Middle frontal gyrus (tissue), 1 donor: ENCODE measurements around the gene GC.
A peak's percentile ranks its signal among the peaks of the same experiment; 100 is the strongest.
"Not testable (repeated sequence)": the region's sequence is repeated elsewhere in the genome, so short reads cannot be mapped to it uniquely, and the experiment has no call there.

Experiments
- DNase-seq: peaks from one replicate; pipeline ENCODE4 v3.0.0-alpha.2; 2015; ENCODE audit warnings: low spot score; ENCODE audit errors: extremely low spot score

Gene GC

DNA sequence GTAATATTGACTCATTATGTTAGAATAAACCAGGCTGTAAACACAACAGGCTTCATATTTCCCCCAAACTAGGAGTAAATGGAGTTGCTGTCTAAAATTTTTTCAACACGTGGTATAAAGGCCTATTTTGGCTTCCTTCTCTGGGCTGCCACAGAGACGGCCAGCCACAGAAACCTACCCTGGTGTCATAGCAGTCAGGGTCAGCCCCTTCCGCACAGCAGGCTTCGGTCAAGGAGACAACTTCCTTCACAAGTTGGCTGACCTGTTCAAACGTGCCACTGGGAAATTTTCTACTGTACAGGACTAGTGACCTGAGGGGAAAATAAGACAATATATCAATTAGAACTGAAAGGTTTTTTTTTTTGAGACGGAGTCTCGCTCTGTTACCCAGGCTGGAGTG is 15.8 kb downstream of the GC start:
- DNase-seq: no peak

DNA sequence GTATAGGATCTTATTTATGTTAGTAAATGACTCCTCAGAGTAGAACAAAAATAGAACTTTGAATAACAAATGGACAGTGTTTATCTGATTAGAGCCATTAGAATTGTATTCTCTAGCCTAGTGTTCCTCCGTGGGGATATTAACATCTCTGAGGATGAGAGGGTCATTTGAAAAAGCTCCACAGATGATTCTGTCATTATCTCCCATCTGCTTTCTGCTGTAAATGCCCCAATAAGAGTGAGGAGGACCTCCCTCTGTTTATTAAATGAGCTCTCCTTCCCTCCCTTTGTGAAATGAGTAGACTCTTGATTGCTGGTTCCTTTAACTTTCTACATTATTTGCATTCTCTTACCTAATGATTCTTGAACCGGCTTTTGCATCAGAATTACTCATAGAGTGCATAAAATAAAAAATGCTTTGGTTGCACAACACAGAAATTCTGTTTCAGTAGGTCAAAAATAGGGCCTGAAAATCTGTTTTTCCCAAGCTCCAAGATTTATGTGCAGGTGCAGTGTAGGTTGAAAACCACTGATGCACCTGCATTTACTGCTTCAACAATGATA is 18.0 kb downstream of the GC start:
- no peak for DNase-seq

DNA sequence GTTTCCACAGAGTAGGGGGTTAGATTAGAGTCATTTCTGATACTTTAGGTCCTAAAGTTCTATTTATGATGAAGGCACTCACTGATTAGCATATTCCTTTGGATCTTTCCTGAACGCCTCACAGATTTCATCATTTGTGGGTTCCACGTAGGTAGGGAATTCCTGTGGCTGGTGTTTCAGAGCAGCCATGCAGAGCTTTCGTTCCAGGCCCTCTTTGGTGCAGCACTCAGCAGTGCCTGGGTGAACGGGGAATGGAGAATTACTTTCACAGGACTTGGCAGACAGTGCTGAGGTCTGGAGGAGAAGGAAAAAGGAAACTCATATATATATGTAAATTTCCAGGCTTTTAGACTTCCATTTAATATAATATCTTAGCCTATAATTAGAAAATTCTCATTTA is 18.5 kb downstream of the GC start:
- DNase-seq: no peak

DNA sequence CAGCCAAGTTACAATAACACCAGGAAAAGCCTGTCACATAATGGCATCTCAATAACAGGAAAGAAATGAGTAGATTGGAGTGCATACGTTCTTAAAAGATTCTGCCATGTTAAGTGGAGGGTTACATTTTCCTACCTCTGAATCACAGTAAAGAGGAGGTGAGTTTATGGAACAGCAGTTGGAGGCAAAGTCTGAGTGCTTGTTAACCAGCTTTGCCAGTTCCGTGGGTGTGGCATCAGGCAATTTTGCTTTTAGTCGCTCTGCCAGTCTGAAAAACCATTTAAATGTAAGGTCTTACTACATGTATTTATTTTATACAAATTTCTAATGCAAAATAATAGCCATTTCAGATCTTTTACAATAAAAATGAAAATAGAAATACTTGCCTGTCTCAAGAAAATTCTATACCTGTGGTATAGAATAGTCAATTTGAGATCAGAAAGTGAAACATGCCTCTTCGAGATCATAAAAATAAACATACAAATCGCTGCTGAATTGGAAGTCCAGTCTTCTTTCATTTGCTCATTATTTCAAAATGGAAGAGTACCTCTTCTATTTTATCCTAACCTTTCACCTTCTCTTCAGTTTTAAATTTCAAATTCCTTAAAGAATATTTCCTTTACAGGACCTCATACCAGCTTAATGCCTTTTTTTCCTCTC is 31.4 kb downstream of the GC start:
- no peak for DNase-seq

DNA sequence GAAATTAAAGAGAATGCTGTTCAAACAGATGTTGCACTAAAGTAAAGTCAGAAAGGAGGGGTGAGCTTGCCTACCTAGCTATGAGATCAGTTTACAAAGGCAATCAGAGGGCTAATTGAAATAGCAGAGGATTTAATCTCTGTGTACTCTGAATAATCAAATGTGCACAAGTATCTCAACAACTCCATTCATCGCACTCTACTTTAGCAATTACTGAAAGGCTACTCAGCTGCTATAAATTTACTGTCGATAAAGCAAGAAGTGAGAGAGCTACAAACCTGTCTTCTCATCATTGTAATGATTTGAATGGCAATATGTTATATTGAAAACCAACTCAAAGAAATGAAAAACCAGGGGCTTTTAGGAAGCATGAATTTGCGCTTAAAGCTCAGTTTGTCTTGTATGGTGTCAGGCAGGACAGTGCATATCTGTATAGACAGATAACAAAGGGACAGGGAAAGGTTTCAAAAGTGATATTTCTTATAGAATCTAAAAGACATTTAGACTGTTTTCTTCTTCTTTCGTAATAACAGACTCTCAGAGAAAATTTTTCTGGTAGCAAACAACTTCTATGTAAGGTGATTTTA is 34.8 kb downstream of the GC start:
- no peak for DNase-seq

DNA sequence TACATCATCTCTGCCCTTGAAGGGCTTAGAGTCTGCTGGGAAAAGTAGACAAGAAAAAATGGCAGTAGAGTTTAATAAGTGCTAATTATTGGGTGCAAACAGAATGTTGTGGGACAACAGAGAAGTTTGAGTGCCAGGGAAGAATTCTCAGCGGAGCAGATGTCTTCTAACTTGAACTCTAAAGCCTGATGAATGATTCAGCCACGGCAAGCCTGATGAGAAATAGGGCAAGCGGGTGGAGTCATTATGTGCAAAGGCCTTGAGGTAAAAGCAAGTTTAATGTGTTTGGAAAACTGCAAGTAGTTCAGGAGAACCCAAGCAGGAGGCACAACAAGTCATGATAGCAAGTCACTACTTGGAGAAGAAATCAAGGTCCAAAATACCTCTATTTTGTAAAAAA is 37.5 kb downstream of the GC start:
- DNase-seq: no peak

DNA sequence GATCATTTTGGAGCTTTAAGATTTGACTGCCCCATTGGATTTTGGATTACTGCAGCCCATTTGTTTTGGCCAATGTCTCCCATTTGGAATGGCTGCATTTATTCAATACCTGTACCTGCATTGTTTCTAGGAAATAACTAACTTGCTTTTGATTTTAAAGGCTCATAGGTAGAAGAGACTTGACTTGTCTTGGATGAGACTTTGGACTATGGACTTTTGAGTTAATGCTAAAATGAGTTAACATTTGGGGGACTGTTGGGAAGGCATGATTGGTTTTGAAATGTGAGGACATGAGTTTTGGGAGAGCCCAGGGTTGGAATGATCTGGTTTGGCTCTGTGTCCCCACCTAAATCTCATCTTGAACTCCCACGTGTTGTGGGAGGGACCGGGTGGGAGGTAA is 45.1 kb downstream of the GC start:
- DNase-seq: not testable (repeated sequence)

DNA sequence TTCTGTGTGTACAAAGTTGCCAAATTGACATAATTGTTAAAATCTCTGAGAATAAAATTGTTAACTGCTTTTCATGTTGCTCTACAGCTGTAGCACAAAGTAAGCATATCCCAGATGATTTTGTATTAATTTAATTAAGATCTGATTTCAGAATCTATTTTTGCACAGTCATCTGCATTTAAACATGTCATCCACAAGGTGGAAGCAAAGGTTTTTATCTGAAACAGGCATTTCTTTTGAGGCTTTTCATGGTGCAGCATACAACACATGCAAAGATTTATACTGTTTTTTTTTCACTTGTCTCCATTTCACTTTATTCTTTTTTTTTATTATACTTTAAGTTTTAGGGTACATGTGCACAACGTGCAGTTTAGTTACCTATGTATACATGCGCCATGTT is 51.2 kb downstream of the GC start:
- no peak for DNase-seq

DNA sequence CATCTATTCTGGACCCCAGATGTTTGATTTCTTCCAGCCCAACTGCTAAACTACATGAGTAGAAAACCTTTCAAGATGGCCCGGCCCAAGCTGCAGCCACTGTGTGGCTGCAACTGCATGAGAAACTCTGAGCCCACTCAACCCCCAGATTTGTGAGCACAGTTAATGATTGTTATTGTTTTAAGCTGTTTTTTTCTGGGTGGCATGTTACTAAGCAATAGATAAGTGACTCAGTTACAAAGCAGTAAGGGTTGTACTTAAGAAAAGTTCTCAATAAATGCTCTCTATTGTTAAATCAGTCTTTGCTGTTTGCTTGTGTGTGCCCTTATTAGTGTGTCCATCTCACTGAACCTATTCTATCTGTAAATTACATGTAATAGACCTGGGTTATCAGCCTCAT is 51.8 kb downstream of the GC start:
- no peak for DNase-seq

DNA sequence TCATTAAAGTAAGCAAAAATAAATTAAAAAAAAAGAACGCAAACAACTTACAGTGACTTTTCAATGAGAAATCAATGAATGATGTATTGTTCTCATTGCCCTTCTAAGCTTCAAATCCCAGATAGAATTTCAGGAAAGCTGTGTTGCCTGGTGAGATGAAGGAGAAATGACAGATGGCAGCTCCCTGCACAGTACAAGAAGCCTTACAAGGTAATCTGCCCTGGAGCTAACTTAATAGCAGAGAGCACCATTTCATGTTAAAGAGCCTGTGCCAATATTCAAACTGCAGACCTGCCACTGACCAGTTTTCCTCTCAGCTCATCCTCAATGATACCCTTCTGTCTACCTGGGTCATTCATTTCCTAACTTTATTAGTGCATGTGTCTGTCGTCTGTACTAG is 54.0 kb downstream of the GC start:
- DNase-seq: no peak

DNA sequence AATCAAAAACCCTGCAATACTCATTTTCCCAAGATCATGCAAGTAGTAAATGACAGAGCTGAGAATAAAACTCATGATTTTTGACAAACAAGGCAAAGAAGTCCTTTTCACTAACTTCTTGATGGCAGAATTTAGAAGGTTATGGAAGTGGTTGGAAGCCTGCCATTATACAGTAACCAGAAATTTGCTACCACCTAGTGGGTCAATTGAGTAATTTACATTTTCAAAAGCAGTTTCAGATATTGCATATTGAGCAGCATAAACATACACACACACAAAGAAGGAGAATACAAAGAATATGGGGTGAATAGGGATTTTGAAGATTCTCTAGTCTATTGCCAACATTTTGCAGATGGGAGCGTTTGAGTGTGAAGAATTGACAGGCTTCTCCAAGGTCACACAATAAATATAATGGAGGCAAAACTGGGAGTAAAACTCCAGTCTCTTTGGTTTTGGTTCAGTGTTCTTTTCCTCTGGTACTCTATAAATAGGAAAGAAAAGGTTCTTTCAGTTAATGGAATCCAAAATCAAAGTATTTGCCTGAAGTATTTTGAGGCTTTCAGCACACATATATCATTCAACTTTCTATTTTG is 70.2 kb downstream of the GC start:
- peak; percentile 41 for DNase-seq

DNA sequence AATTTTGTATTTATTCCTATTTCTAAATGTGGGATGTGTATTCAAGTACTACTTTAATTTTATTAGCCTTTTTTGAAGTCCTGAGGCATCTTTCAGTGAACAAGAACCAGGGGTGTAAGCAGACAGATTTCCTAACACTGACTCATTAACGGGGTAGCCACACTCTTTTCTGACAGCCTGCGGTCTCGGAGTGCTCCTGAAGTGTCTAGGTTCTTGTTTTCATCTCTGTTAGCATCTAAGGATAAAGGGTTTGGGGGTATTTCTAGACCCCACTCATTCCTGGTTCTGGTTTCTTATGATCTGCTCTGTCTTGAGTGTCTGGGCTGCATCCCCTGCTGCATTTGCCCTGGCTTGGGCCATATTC is 71.9 kb downstream of the GC start:
- DNase-seq: no peak

DNA sequence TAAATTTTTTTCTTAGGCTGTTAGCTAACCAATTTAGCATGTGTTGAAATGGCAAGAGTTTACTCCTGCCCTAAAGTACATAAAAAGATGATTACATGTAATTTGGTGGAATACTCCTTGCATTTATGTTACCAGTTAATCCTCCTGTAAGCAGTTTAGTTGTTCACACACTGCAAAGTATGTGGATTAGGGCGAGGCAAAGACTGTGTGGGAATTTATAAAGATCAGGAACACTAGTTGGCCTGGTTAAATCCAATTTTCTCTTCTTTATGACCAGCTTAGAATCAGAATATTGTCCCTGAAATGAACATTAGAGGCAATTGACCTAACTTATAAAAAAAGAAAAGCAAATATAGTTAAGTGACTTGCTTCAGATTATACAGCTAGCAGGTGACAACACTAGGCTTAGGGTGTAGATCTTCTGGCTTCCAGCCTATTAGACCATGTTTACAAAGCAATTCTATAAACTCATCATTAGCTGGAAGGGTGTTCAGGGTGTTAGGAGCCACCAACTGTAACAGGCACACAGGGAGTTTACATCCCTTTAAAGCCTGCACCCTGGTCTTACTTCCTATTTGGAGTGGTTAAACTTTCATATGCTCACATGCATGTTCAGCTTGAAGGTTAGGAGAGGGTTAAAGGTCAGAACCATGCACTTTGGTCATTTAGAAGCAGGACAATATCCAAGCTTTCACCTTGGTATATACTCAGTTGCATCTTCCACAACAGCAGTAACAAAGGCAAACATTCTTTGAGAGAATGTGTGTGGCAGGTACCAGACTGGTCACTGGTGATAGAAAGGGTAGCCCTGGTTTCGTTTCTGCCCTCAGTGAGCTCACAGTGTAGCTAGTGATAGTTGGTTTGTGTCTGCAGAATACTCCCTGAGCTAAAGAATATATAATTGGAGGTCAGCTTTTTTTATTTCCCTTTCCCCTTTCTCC is 72.6 kb downstream of the GC start:
- no peak for DNase-seq

DNA sequence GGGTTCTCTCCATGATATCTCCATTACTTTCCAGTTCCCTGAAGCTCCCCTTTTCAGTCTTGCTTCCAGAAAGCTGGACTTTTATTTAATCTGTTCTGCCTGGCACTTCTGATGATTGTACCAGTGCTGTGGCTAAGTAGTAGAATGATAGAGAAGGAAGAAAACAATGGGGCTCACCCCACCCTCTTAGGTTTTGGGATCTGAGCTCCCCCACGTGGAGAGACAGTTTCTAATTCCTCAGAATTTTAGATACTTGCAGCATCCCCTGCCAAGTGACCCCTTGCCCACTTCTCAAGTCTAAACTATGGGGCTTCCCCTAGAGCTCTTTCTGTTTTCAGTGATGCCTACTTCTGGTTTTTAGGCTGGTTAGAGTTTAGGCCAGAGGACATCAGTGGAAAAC is 73.9 kb downstream of the GC start:
- no peak for DNase-seq

DNA sequence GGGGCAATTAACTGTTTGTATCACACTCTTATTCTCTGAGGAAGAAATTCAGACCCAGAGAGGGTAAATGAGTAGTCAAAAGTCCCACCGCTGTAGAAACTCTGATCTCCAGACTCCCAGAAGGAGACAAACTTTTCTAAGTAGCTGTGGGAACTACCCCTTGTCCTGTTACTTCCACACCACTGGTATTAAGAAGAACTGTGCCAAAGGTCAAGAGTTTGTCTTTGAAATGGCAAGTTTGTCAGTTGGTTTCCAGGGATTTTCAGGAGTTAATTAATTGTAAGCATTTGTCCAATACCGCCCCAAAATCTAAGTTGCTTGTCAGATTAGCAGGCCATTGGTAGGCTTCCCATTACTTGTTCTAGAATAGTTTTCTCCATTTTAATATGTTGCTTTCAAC is 85.7 kb downstream of the GC start:
- no peak for DNase-seq

DNA sequence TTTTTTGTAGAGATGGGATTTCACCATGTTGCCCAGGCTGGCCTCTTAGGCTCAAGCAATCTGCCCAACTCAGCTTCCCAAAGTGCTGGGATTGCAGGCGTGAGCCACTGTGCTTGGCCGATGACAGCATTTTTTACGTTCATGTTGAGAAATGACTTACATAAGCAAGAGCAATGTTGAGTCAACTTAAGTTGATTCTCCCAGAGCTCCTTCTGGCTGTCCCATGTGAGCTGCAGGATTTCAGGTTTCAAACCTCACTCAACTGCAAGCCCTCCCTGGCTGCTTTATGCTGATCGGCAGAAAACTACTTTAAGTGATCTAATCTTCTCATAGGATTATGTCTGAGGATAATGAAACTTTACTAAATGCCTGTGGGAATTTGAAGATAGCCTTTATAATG is 86.8 kb downstream of the GC start:
- DNase-seq: no peak

DNA sequence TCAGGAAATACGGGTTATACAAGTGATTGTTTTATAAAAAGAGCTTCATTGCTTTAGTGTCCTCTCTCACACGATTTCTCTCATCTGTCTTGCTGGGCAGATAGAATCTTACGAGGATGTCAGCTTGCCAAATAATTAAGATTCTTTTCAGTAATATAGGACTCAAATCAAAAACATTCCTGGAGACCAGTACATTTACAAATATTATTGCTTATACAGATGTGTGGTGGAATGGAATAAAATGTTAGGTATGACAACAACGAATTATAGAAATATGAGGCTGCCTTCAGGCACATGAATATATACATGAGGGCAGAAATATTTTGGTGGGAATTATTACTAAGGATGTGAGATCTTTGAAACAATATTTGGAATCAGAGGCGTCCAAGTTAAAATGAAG is 88.9 kb downstream of the GC start:
- no peak for DNase-seq

DNA sequence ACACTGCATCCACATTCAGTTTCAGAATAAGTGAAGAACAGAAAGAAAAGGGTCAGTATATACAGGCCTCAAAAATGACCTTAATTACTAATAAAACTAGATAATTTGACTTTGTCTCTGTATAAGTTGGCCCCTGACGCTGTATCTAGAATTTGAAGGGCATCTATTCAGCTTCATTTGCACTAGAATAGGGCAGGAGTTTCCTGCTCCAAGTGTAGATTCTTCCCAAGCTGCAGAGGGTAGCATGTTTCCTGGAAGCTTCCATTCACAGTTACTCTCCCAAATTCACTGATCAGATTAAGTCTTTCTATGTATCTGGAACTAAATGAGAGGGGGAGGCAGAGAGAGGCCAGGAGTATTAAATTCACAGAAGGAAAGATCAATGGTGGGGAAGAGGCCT is 90.9 kb downstream of the GC start:
- DNase-seq: no peak

DNA sequence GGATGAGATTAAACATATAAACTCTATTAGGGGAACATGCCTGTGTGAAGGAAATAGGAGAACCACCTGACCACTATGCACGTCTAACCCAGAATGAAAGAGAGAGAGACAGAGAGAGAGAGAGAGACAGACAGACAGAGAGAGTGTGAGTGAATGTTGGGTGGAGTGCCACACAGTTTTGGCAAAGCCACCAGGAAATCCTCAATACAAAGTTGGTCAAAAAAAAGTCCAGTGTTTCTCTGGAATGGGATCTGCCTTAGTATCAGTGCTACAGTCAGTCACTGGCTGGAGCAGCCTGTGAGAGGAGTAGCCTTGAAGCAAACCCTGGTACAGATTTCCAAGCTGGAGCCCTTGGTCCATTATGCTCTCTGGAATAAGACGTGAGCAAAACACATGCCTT is 91.7 kb downstream of the GC start:
- DNase-seq: no peak
